ENCODE data around the gene DR1.
"Not testable (repeated sequence)": the region's sequence is repeated elsewhere in the genome, so short reads cannot be mapped to it uniquely, and the experiment has no call there.

The DR1 gene

GRCh38 chr1:93340090-93340489 is 5.6 kb upstream of the DR1 start:
- no peak for DNase-seq (ENCODE audit: low spot score)

GRCh38 chr1:93344484-93344883 is 1.2 kb upstream of the DR1 start:
- no peak for DNase-seq (ENCODE audit: low spot score)

- no peak for DNase-seq (ENCODE audit: low spot score)
Measured at GRCh38 chr1:93344886-93345632, 648 bp upstream of the DR1 start.

GRCh38 chr1:93346421-93346993 is 800 bp downstream of the DR1 start:
- DNase-seq (ENCODE audit: low spot score): peak; percentile 24

GRCh38 chr1:93347334-93347899 is 1.7 kb downstream of the DR1 start:
- no peak for DNase-seq (ENCODE audit: low spot score)

- DNase-seq (ENCODE audit: low spot score): no peak
Measured at GRCh38 chr1:93348104-93348728, 2.5 kb downstream of the DR1 start.

- DNase-seq (ENCODE audit: low spot score): no peak
Measured at GRCh38 chr1:93349231-93350135, 3.8 kb downstream of the DR1 start.

- no peak for DNase-seq (ENCODE audit: low spot score)
Measured at GRCh38 chr1:93350322-93350721, 4.6 kb downstream of the DR1 start.

GRCh38 chr1:93350875-93351274 is 5.2 kb downstream of the DR1 start:
- no peak for DNase-seq (ENCODE audit: low spot score)

- not testable (repeated sequence) for DNase-seq (ENCODE audit: low spot score)
Measured at GRCh38 chr1:93351346-93351745, 5.6 kb downstream of the DR1 start.

GRCh38 chr1:93352376-93352775 is 6.7 kb downstream of the DR1 start:
- no peak for DNase-seq (ENCODE audit: low spot score)

- DNase-seq (ENCODE audit: low spot score): no peak
Measured at GRCh38 chr1:93353286-93353685, 7.6 kb downstream of the DR1 start.

- no peak for DNase-seq (ENCODE audit: low spot score)
Measured at GRCh38 chr1:93354749-93355148, 9.0 kb downstream of the DR1 start.

GRCh38 chr1:93357242-93357641 is 11.5 kb downstream of the DR1 start:
- no peak for DNase-seq (ENCODE audit: low spot score)

GRCh38 chr1:93358293-93358692 is 12.6 kb downstream of the DR1 start:
- no peak for DNase-seq (ENCODE audit: low spot score)

- no peak for DNase-seq (ENCODE audit: low spot score)
Measured at GRCh38 chr1:93360111-93360510, 14.4 kb downstream of the DR1 start.

- DNase-seq (ENCODE audit: low spot score): no peak
Measured at GRCh38 chr1:93362237-93362636, 16.5 kb downstream of the DR1 start.

- DNase-seq (ENCODE audit: low spot score): no peak
Measured at GRCh38 chr1:93365813-93366212, 20.1 kb downstream of the DR1 start.

GRCh38 chr1:93369734-93370133 is 24.0 kb downstream of the DR1 start:
- DNase-seq (ENCODE audit: low spot score): no peak

GRCh38 chr1:93374334-93375106 is 28.8 kb downstream of the DR1 start:
- DNase-seq (ENCODE audit: low spot score): no peak

- DNase-seq (ENCODE audit: low spot score): no peak
Measured at GRCh38 chr1:93384656-93385055, 38.9 kb downstream of the DR1 start.

Measured in AG20443 (cell line).